Amniotic epithelial cell (primary cell): ENCODE results near the gene AP4E1.
"Not testable (repeated sequence)": the region's sequence is repeated elsewhere in the genome, so short reads cannot be mapped to it uniquely, and the experiment has no call there.

Source experiments
- DNase-seq: peaks from one replicate; pipeline ENCODE4 v3.0.0-alpha.2; 2010; ENCODE audit warnings: low read depth

Gene AP4E1

DNA sequence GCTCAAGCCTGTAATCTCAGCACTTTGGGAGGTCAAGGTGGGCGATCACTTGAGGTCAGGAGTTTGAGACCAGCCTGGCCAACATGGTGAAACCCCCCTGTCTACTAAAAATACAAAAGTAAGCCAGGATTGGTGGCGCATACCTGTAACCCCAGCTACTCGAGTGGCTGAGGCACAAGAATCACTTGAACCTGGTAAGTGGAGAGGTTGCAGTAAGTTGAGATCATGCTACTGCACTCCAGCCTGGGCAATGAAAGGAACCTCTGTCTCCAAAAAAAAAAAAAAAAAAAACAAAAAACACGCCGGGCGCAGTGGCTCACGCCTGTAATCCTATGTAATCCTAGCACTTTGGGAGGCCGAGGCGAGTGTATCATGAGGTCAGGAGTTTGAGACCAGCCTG is 18.9 kb upstream of the AP4E1 start:
- DNase-seq, result no peak

- DNase-seq, result no peak
These were observed 17.7 kb upstream of the AP4E1 start for GRCh38 chr15:50890751-50891150.

- DNase-seq, result no peak
These were observed 17.3 kb upstream of the AP4E1 start for GRCh38 chr15:50891159-50891558.

- DNase-seq, result no peak
These were observed 14.5 kb upstream of the AP4E1 start for GRCh38 chr15:50893976-50894375.

DNA sequence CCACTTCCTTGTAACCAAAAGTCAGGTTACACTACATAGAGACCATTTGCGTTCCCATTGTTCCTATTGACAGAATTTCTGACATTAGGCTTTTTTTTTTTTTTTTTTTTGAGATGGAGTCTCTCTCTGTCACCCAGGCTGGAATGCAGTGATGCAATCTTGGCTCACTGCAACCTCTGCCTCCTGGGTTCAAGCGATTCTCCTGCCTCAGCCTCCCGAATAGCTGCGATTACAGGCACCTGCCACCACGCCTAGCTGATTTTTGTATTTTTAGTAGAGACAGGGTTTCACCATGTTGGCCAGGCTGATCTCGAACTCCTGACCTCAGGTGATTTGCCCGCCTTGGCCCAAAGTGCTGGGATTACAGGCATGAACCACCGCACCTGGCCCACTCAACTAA is 7.1 kb upstream of the AP4E1 start:
- DNase-seq, result not testable (repeated sequence)

DNA sequence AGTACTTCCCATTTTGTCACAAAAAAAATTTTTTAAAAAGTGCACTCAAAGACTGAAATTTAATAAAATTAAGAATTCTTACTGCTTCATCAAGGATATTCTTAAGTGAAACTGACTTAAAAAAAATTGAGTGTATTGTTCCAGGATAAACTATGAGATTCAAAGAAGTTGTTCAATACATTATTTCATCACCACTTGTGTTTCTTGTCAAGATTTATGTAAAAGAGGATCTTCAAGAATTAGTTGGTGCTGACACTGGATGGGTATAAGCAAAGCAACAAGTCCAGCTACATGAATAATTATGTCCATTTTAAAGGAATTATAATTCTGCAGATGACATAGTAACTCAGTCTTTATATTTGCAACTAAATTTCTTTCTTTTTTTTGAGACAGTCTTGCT is 4.3 kb upstream of the AP4E1 start:
- no peak for DNase-seq

- no peak for DNase-seq
These were observed 3.4 kb upstream of the AP4E1 start for GRCh38 chr15:50905055-50905454.

DNA sequence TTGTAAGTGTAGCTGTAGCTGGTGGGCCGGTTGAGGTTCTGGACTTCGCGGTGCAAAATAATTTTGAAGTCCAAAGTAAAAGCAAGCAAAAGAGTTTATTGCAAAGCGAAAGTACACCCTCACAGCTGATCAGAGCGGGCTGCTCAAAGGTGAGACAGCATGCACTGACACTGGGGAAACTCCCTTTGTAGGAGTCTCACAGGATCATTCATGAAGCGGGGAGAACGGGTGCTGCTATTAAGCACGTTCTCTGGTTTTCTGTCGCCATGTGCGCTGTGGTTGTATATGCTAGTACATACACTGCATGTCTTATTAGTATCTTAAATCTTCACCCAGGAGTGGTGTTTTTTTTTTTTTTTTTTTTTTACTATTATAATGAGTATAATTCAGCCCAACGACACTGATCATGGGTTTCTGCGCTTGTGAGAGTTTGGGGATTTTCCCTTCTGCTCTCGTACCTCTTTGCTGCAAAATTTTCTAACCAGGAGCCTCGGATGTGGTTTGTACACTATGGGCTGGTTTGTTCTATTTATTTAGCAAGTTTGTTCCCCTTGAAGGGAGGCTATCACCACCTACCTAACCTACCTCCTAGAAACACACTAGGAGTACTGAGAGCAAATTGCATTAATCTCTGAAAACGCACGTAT is 1.4 kb upstream of the AP4E1 start:
- peak; percentile 9 for DNase-seq

DNA sequence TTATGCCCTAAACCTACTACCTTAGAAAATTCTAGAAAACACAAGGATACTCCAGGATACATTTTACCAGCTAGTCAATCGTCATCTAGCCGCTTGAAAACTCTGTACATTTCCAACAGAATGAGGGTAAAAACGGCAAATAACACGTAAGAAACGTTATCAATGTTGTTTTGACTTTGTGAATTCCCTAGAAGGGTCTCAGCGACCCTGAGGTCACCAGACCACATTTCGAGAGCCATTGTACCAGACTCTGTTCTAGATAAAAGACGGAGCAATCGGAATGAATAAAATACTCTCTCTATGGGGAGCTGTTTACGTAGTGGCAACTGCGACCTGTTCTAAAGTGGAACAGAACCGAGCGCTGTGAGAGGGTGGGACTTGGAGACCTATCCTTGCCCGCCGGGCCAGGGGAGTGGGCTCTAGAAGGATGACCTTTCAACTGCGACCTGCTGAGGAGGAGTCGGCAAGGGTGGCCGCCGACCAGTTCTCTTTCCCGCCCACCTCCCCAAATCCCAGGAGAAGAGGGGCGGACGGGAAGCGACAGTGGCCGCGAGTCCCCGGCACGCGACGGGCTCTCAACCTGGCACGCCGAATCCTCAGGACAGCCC is 778 bp upstream of the AP4E1 start:
- peak; percentile 23 for DNase-seq

DNA sequence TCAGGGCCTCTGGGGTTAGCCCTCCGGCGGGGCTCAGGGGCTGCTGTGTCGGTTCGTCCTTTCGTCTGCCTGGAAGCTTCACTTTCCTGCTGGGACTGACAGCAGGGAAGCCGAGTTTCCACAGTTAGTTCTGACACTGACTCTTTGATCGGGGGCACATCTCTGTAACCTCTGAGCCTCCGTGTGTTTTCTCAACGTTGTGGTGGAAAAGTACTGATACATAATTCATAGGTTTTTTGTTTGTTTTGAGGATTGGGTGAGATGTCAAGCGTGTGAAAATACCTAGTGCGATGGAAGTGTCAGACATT is 481 bp downstream of the AP4E1 start:
- DNase-seq, result peak; percentile 46

DNA sequence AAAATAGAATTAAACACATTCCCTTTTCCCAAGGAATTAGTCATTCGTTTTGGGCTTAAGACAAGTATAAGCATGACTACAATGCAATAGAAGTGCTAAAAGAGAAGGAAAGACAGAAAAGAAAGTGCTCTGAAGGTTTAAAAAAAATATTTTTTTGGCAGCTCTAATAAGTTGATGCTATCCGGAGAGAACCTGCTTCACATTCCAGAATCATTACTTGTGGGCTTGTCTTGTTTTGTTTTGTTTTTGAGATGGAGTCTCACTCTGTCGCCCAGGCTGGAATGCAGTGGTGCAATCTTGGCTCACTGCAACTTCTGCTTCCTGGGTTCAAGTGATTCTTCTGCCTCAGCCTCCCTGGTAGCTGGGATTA is 1.9 kb downstream of the AP4E1 start:
- peak; percentile 83 for DNase-seq

- peak; percentile 79 for DNase-seq
These were observed 2.5 kb downstream of the AP4E1 start for GRCh38 chr15:50911001-50911400.

GRCh38 chr15:50911621-50912020 is 3.1 kb downstream of the AP4E1 start:
- DNase-seq, result peak; percentile 2

DNA sequence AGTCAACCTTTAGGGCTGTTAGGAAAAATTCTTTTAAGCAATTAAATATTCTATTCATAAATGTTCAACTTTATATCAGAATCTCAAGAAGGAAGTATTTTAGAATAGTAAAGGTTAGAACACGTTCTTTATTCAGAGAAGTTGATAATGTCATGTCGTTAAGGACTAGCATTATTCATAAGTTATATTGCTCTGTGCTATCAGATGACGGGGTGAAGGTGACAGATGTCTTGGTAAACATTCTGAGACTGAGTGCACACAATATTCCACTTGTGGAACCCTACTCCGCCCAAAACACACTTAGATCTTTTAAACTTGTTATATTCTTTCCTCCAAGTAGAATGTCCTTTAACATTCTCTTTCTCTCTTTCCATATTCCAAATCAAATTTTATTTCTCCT is 7.9 kb downstream of the AP4E1 start:
- no peak for DNase-seq

DNA sequence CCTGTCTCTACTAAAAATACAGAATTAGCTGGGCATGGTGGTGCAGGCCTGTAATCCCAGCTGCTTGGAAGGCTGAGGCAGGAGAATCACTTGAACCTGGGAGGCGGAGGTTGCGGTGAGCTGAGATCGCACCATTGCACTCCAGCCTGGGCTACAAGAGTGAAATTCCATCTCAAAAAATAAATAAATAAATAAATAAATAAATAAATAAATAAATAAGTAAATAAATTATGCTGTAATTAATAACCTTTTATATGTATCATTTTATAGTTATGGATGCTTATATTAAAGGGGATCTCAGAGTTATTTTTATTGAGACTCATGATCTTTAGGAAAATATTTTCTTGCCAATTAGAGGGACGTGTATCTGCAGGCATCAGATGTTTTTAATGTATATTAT is 10.9 kb downstream of the AP4E1 start:
- not testable (repeated sequence) for DNase-seq

DNA sequence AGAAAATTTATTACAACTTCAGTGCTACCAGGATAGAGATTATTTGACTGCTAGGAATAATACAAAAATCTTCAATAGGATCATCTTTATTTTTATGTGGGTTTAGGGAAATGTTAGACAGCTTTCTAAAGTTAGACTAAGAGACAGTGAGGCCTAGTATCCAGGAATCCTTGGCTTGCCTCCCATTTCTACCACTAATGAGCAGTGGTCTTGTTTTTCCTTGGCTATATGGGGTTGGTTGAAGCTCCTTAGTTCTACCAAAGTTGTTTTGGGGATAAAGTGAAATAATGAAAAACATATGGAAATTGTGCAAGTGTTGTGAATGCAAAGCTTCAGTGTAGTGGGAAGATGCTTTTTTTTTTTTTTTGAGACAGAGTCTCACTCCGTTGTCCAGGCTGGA is 16.8 kb downstream of the AP4E1 start:
- no peak for DNase-seq

GRCh38 chr15:50929062-50929461 is 20.6 kb downstream of the AP4E1 start:
- no peak for DNase-seq

GRCh38 chr15:50930792-50931191 is 22.3 kb downstream of the AP4E1 start:
- DNase-seq, result no peak

- no peak for DNase-seq
These were observed 24.9 kb downstream of the AP4E1 start for GRCh38 chr15:50933341-50933740.

DNA sequence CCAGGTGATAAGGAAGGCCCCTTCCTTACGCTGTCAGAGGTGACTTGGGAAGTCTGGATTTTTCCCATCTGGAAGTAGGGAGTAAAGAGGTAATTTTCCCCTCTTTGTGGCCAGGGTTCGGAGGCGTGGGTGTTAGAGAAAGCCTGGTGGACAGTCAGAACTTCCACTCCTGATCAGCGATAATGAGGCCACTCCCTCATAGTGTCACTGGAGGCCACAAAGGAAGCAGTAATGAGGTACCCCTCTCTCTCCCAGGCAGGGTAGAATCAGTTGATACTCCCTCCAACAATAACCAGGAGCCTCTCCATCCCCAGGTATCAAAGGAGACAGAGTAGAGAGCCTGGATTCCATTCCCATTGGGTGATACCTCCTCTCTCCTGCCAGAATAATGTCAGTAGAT is 30.0 kb downstream of the AP4E1 start:
- no peak for DNase-seq

- peak; percentile 42 for DNase-seq
These were observed 31.4 kb downstream of the AP4E1 start for GRCh38 chr15:50939911-50940310.

DNA sequence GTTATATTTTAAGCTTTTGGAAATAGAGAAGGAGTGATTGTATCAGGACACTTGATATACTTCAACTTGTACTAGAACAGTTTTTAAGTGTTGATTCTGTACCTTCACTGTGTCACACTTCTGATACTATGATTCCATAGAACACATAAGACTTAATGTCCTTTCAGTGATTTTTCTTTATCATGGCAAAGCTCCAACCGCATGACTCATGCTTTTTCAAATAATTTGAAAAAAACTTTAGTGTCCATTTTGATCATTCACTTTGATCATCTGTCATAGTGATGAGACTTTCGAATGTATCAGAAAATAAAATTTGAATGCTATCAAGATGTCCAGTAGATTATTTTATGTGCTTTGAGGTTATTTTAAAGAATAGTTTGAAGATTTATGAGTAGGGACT is 32.0 kb downstream of the AP4E1 start:
- peak; percentile 7 for DNase-seq

- DNase-seq, result peak; percentile 59
These were observed 35.2 kb downstream of the AP4E1 start for GRCh38 chr15:50943638-50944037.

DNA sequence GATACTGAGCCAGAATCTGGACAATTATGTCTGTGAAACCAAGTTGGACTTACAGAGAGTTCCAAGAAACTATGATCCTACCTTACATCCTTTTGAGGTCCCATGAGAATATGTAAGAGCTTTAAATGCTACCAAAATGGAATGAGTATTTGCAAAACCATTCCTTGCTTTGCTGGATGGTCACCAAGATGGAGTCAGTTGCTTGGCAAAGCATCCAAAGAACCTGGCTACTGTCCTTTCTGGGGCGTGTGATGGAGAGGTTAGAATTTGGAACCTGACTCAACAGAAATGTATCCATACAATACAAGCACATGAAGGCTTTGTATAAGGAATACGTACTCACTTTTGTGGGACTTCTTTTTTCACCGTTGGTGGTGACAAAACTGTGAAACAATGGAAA is 36.2 kb downstream of the AP4E1 start:
- DNase-seq, result no peak

- no peak for DNase-seq
These were observed 37.2 kb downstream of the AP4E1 start for GRCh38 chr15:50945725-50946124.
